ENCODE results near the gene ECHDC3. TPM values are rescaled to one million over a fixed set of nuclear protein-coding genes. Genes with fewer than 3 reads are reported as not detected.

ECHDC3 gene
- total and polyA plus RNA-seq, 10 of the 15 experiments (the other 5 are each of a cell fraction or from before 2014, with no cell fraction given) = 0.16 to 10.0 (median 6.0) TPM

- ChIA-PET RAD21 (ENCODE audit: unreplicated experiment) (interaction anchor here (1.1 kb wide), 1 partner anchor 39 kb away, joined by 4 read pairs; no protein-coding TSS in a partner anchor), CTCF (interaction anchor here (1.4 to 3.8 kb wide), 2 partner anchors 9 to 205 kb away, joined by 6 to 36 read pairs; no protein-coding TSS in a partner anchor), POLR2A (no interaction called here), SMC1A (ENCODE audit: uncharacterized antibody, unreplicated experiment) (no interaction called here)
- in situ Hi-C loops (cut with MboI) (no loop called here), intact Hi-C loops (cut with micrococcal nuclease; ENCODE audit: unreplicated experiment) (no loop called here)
- Histone ChIP-seq H3K36me3 (ENCODE audit: control insufficient read depth in 2 of 2, insufficient read depth in 2 of 2, low read length in 1 of 2) (no peaks in the 10 kb centered on the region), H3K4me2 (ENCODE audit: control insufficient read depth, insufficient read depth) (no peak overlapping the region), H3K4me3 (no peak overlapping the region), H3K79me2 (ENCODE audit: control insufficient read depth, insufficient read depth, low read length) (no peaks in the 10 kb centered on the region), H3K27me3 (replicated peaks in 1 of 2; ENCODE audit: control insufficient read depth in 2 of 2, insufficient read depth in 2 of 2, low read length in 1 of 2) (no peaks in the 10 kb centered on the region), H3K9ac (ENCODE audit: control insufficient read depth, insufficient read depth, low read length) (no peak overlapping the region), H3K9me3 (replicated peaks; ENCODE audit: control insufficient read depth, insufficient read depth, low read length) (no peaks in the 10 kb centered on the region; the same call in 2 of the 3 replicates), H2AFZ (ENCODE audit: control insufficient read depth, low read depth, low read length) (no peak overlapping the region), H3K27ac (ENCODE audit: control insufficient read depth, insufficient read depth) (no peak overlapping the region), H4K20me1 (ENCODE audit: control insufficient read depth, insufficient read depth) (no peaks in the 10 kb centered on the region), H3K4me1 (ENCODE audit: control insufficient read depth, insufficient read depth, low read length) (no peaks in the 10 kb centered on the region)
- WGBS (ENCODE audit: insufficient coverage, insufficient replicate concordance, low lambda C conversion rate, missing lambda C conversion rate) = 31% methylated on average over 5 of the region's 6 CpGs
- ATAC-seq (no peak), DNase-seq (ENCODE audit: low read depth, low spot score) (no peak), FAIRE-seq (no peak)
- BruUV-seq (replicated peaks) = no TSS peak
- TF ChIP-seq IRF4 (IDR thresholded peaks at IDR 0.05; ENCODE audit: low read depth, low read length) = no peak
- TF ChIP-seq KDM1A (IDR thresholded peaks at IDR 0.05; ENCODE audit: borderline replicate concordance) = no peak
- TF ChIP-seq RAD21 (IDR thresholded peaks at IDR 0.05; ENCODE audit: insufficient read depth, low read depth, low read length) = no peak
- TF ChIP-seq POLR2AphosphoS2 (IDR thresholded peaks at IDR 0.05; ENCODE audit: low read depth, low read length) = no peak
- no peak for TF ChIP-seq ASH2L (IDR thresholded peaks at IDR 0.05; ENCODE audit: borderline replicate concordance, low read depth)
- TF ChIP-seq SREBF2 (IDR thresholded peaks at IDR 0.05; ENCODE audit: low read length) = no peak
- no peak for TF ChIP-seq CBFB (IDR thresholded peaks at IDR 0.05; ENCODE audit: low read depth)
- no peak for TF ChIP-seq ZNF592 (IDR thresholded peaks at IDR 0.05)
- no peak for TF ChIP-seq CEBPZ (IDR thresholded peaks at IDR 0.05; ENCODE audit: low read depth, low read length)
- no peak for TF ChIP-seq SIX5 (IDR thresholded peaks at IDR 0.05; ENCODE audit: low read depth, low read length, severe bottlenecking)
- no peak for TF ChIP-seq ZBTB40 (IDR thresholded peaks at IDR 0.05; ENCODE audit: borderline replicate concordance)
Observed at GRCh38 chr10:11781114-11781513, 38.9 kb downstream of the ECHDC3 start.
